SU-DHL-6 (cell line): Measurements from ENCODE around the gene MYLK4.

ENCODE experiments used
- H2AFZ ChIP-seq: fragments of 200-600 bp; sonication (generic); 2 replicates; pipeline ENCODE4 v1.6.1; 2014; ENCODE audit warnings: low read depth, mild to moderate bottlenecking, moderate library complexity, mixed read lengths, antibody characterized with exemption, low read length; ENCODE audit not compliant: severe bottlenecking
- H3F3A ChIP-seq: fragments of 200-600 bp; shearing (Covaris generic); 2 replicates; pipeline ENCODE4 v1.6.0; 2016; ENCODE audit warnings: antibody characterized with exemption, mild to moderate bottlenecking; ENCODE audit not compliant: insufficient read depth
- H3K27ac ChIP-seq: fragments of 200-600 bp; sonication (generic); 2 replicates; pipeline ENCODE4 v1.5.1; 2016; ENCODE audit warnings: low read depth, mild to moderate bottlenecking, low read length, moderate library complexity, mixed read lengths
- H3K27me3 ChIP-seq: fragments of 200-600 bp; sonication (generic), shearing (Covaris generic); 2 replicates; pipeline ENCODE4 v1.6.0; 2014; ENCODE audit warnings: mild to moderate bottlenecking, low read length
- H3K36me3 ChIP-seq: fragments of 200-600 bp; sonication (generic); 2 replicates; pipeline ENCODE4 v1.6.1; 2014; ENCODE audit warnings: mild to moderate bottlenecking, low read length, mixed read lengths
- H3K4me2 ChIP-seq: fragments of 300-600, 200-600 bp; shearing (Covaris generic), sonication (generic); 2 replicates; pipeline ENCODE4 v1.6.0; 2014; ENCODE audit warnings: low read length, low read depth, mild to moderate bottlenecking; ENCODE audit not compliant: poor library complexity, severe bottlenecking
- H3K4me3 ChIP-seq: fragments of 200-600 bp; sonication (generic); 2 replicates; pipeline ENCODE4 v1.5.1; 2014; ENCODE audit warnings: antibody characterized with exemption, low read length, mild to moderate bottlenecking, mixed read lengths; ENCODE audit not compliant: insufficient read depth, poor library complexity, severe bottlenecking
- H3K79me2 ChIP-seq: fragments of 200-600 bp; sonication (generic); 2 replicates; pipeline ENCODE4 v1.6.1; 2014; ENCODE audit warnings: mild to moderate bottlenecking, low read length, moderate library complexity; ENCODE audit not compliant: insufficient read depth
- H3K9ac ChIP-seq: fragments of 200-600 bp; sonication (generic); 2 replicates; pipeline ENCODE4 v1.7.0; 2014; ENCODE audit warnings: mild to moderate bottlenecking, low read length
- H3K9me2 ChIP-seq: fragments of 200-600 bp; sonication (generic); replicated peaks from 2 replicates; pipeline ENCODE4 v1.6.1; 2014; ENCODE audit warnings: low read length; ENCODE audit not compliant: insufficient read depth
- H3K9me3 ChIP-seq: fragments of 200-600 bp; sonication (generic); 2 replicates; pipeline ENCODE4 v1.6.1; 2014; ENCODE audit warnings: low read length, mixed read lengths; ENCODE audit not compliant: insufficient read depth
- H4K20me1 ChIP-seq: fragments of 200-600 bp; sonication (generic); 2 replicates; pipeline ENCODE4 v1.6.1; 2014; ENCODE audit warnings: low read depth, mild to moderate bottlenecking, antibody characterized with exemption, low read length, moderate library complexity, mixed read lengths
- EZH2phosphoT487 ChIP-seq: fragments of 200-600 bp; sonication (generic), shearing (Covaris generic); conservative IDR thresholded peaks from 2 replicates; pipeline ENCODE4 v1.6.1; 2018; ENCODE audit warnings: mild to moderate bottlenecking, antibody characterized with exemption, low read length, moderate library complexity, mixed read lengths
- TF ChIP-seq, protein P1 (sequence below): fragments of 200-600 bp; sonication (generic); IDR thresholded peaks from one replicate; pipeline ENCODE4 v1.5.1; 2017; ENCODE audit warnings: antibody characterized with exemption, mild to moderate bottlenecking, low read length, moderate library complexity; ENCODE audit not compliant: insufficient read depth, poor library complexity, severe bottlenecking

MYLK4 gene

DNA sequence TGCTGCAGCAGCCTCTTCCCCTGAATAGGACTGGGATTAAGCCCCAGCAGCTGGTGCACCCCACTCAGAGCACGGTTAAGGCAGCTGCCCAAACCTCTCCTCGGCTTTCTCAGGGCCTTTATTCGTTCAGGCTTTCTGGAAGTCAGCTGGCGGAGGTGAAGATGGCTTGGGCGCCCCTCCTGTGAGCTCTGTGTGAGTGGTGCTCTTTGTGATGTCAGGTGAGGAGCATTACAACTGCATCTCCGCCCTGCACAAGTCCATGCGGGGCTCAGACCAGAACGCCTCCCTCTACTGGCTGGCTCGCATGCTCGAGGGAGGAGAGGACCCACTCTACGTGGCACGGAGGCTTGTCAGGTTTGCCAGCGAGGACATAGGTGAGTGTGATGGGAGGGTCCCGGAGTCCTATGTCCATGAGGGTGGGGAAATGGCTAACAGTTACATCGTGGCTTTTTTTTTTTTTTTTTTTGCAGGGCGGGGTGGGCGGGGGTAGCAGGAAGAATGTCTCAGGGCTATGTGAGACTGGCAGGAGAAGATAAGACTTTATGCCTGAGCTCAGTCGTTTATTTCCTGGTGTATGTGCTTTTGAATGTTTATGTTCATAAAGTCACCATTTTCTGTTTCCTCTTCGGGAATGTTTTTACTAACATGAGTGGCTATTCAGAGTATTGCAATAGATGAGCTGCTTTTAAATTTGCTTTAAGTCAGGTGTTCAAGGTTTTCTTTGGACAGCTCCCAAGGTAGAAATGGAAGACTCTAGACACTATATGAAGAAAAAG, 32.7 kb upstream of the MYLK4 start:
- no peak overlapping the region for H3K9ac ChIP-seq
- H3K79me2 ChIP-seq, result peaks cover 71% of the 10 kb centered on the region
- H3K36me3 ChIP-seq, result peaks cover 26% of the 10 kb centered on the region
- H3K4me2 ChIP-seq, result no peak overlapping the region
- TF ChIP-seq, protein P1, sequence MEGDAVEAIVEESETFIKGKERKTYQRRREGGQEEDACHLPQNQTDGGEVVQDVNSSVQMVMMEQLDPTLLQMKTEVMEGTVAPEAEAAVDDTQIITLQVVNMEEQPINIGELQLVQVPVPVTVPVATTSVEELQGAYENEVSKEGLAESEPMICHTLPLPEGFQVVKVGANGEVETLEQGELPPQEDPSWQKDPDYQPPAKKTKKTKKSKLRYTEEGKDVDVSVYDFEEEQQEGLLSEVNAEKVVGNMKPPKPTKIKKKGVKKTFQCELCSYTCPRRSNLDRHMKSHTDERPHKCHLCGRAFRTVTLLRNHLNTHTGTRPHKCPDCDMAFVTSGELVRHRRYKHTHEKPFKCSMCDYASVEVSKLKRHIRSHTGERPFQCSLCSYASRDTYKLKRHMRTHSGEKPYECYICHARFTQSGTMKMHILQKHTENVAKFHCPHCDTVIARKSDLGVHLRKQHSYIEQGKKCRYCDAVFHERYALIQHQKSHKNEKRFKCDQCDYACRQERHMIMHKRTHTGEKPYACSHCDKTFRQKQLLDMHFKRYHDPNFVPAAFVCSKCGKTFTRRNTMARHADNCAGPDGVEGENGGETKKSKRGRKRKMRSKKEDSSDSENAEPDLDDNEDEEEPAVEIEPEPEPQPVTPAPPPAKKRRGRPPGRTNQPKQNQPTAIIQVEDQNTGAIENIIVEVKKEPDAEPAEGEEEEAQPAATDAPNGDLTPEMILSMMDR, result no peak
- TF ChIP-seq EZH2phosphoT487, result no peak
- no peaks in the 10 kb centered on the region for H3K9me3 ChIP-seq
- H4K20me1 ChIP-seq, result peaks cover 5% of the 10 kb centered on the region; the same call in 1 of the 2 replicates
- no peak overlapping the region for H3K27ac ChIP-seq
- H3K4me3 ChIP-seq, result no peak overlapping the region
- no peak overlapping the region for H2AFZ ChIP-seq
- no peaks in the 10 kb centered on the region; the same call in 1 of the 2 replicates for H3F3A ChIP-seq
- H3K27me3 ChIP-seq, result no peaks in the 10 kb centered on the region
- H3K9me2 ChIP-seq, result no peaks in the 10 kb centered on the region

GRCh38 chr6:2782825-2783187, 32.1 kb upstream of the MYLK4 start:
- TF ChIP-seq EZH2phosphoT487, result no peak
- TF ChIP-seq, protein P1, result no peak
- Histone ChIP-seq H3K27ac (no peak overlapping the region), H2AFZ (no peak overlapping the region), H3K4me2 (no peak overlapping the region), H3K4me3 (no peak overlapping the region), H3K79me2 (peaks cover 76% of the 10 kb centered on the region), H3K9ac (no peak overlapping the region), H3K27me3 (no peaks in the 10 kb centered on the region), H3K9me2 (no peaks in the 10 kb centered on the region), H3K9me3 (no peaks in the 10 kb centered on the region), H4K20me1 (peaks cover 5% of the 10 kb centered on the region; the same call in 1 of the 2 replicates), H3F3A (no peaks in the 10 kb centered on the region; the same call in 1 of the 2 replicates), H3K36me3 (peaks cover 26% of the 10 kb centered on the region)

GRCh38 chr6:2782356-2782708, 31.6 kb upstream of the MYLK4 start:
- Histone ChIP-seq H3K36me3 (peaks cover 26% of the 10 kb centered on the region), H3K79me2 (peaks cover 79% of the 10 kb centered on the region), H3K9ac (no peak overlapping the region)

More at GRCh38 chr6:2782356-2782708, 31.6 kb upstream of the MYLK4 start:
- H3K27ac ChIP-seq, result no peak overlapping the region
- no peak overlapping the region for H3K4me3 ChIP-seq
- no peak for TF ChIP-seq EZH2phosphoT487
- TF ChIP-seq, protein P1, result no peak
- H3K27me3 ChIP-seq, result no peaks in the 10 kb centered on the region
- H3K9me2 ChIP-seq, result no peaks in the 10 kb centered on the region
- H3F3A ChIP-seq, result no peaks in the 10 kb centered on the region; the same call in 1 of the 2 replicates
- no peak overlapping the region for H2AFZ ChIP-seq
- H3K9me3 ChIP-seq, result no peaks in the 10 kb centered on the region
- H3K4me2 ChIP-seq, result no peak overlapping the region
- peaks cover 5% of the 10 kb centered on the region; the same call in 1 of the 2 replicates for H4K20me1 ChIP-seq
